Urinary bladder (tissue), 4 donors: ENCODE results near the gene NUMB. TPM values are rescaled to one million over a fixed set of nuclear protein-coding genes. Genes with fewer than 3 reads are reported as not detected.
"Not testable (repeated sequence)": the region's sequence is repeated elsewhere in the genome, so short reads cannot be mapped to it uniquely, and the experiment has no call there.

Experiments used
- DNase-seq: peaks from one replicate; pipeline ENCODE4 v3.0.0-alpha.2; 2015; ENCODE audit errors: extremely low spot score
- H3K27ac ChIP-seq: one replicate; pipeline ENCODE4 v1.5.1; 2013; ENCODE audit warnings: low read depth, mild to moderate bottlenecking, moderate library complexity
- H3K36me3 ChIP-seq: one replicate; pipeline ENCODE4 v1.6.1; 2013; ENCODE audit warnings: mild to moderate bottlenecking, moderate library complexity; ENCODE audit not compliant: insufficient read depth
- H3K4me1 ChIP-seq: one replicate; pipeline ENCODE4 v1.6.1; 2013; ENCODE audit warnings: mild to moderate bottlenecking, moderate library complexity; ENCODE audit not compliant: insufficient read depth
- H3K4me3 ChIP-seq: one replicate; pipeline ENCODE4 v1.5.1; 2013; ENCODE audit warnings: low read depth, low read length
- WGBS: extraction: QIAGEN DNeasy Blood & Tissue Kit; methylation state at CpG from one replicate; pipeline ENCODE4 v1.1.7; 2013; 5-methylcytosine and 5-hydroxymethylcytosine counted together
- polyA plus RNA-seq: library from polyadenylated mRNA; stranded (reverse); fragments of 200-250 nt; gene quantifications from one replicate; pipeline ENCODE4 v1.2.3, GENCODE V29; 2013
- total RNA-seq: library from RNA; depleted of rRNA; stranded (reverse); fragments of >200 nt; gene quantifications from one replicate; pipeline ENCODE4 v1.2.3, GENCODE V29; 2014
- donor health status: healthy with polysubstance abuse.
- donor health status: healthy.

Gene NUMB
- total and polyA plus RNA-seq, 2 donors = 52.3 to 57.9 TPM

DNA sequence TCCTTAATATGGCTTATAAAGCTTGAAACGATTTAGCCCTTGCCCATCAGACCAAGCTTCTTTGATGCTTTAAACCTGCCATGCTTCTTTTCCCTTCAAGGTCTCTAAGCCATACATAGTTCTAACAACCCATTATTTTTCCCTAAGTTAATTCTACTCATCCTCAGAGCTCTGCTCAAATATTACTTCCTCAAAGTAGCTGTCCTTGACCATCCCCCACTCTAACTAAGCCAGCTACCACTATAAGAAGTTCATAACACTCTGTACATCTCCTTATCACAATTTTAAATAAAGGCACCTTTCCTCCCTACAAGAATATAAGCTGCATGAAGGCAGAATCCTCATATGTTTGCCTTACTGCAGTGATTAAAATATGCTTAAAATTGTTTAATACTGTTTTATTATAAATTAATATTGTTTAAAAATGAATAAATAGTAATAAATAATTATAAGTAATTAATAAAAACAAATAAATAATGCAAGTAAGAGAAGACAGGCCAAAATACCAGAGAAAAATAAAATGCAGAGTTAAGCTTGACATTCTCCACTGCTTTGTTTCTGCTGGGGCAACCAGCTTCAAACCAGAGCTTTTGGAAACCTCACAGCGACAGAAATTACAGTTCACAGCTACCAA, 76.8 kb downstream of the NUMB start:
- no peaks in the 10 kb centered on the region for H3K4me1 ChIP-seq
- DNase-seq = no peak
- H3K36me3 ChIP-seq = no peaks in the 10 kb centered on the region
- 90% methylated on average over 2 of the region's 2 CpGs for WGBS
- no peak overlapping the region for H3K27ac ChIP-seq
- no peak overlapping the region for H3K4me3 ChIP-seq

DNA sequence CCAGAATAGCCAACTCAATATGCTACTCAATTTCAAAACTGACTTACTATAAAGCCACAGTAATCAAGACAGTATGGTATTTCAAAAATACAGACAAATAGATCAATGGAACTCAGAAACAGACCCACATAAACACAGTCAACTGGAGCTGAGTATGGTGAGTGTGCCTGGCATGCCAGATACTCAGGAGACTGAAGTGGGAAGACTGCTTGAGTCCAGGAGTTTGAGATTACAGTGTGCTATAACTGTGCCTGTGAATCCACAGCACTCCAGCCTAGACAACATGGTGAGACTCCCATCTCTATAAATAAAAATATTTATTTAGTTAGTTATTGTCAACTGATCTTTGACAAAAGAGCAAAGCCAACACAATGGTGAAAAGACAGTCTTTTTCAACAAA, 81.8 kb downstream of the NUMB start:
- no peak for DNase-seq
- Histone ChIP-seq H3K4me1 (no peaks in the 10 kb centered on the region), H3K4me3 (no peak overlapping the region), H3K36me3 (no peaks in the 10 kb centered on the region), H3K27ac (no peak overlapping the region)

DNA sequence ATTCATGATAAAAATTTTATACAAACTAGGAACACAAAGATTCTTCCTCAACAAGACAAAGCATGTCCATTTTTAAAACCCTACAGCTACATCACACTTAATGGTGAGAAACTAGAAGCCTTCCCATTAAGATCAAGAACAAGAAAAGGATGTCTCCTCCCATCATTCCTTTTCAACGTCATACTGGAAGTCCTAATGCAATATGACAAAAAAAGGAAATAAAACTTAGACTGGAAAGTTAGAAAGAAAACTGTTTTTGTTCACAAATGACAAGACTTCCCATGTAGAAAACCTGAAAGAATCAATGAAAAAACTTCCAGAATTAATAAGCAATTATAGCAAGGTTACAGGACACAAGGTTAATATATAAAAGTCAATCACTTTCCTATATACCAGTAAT, 82.5 kb downstream of the NUMB start:
- no peak overlapping the region for H3K27ac ChIP-seq
- peaks cover 2% of the 10 kb centered on the region for H3K36me3 ChIP-seq
- no peak for DNase-seq
- H3K4me3 ChIP-seq = no peak overlapping the region
- 90% methylated on average over 1 of the region's 1 CpG for WGBS
- H3K4me1 ChIP-seq = no peaks in the 10 kb centered on the region

DNA sequence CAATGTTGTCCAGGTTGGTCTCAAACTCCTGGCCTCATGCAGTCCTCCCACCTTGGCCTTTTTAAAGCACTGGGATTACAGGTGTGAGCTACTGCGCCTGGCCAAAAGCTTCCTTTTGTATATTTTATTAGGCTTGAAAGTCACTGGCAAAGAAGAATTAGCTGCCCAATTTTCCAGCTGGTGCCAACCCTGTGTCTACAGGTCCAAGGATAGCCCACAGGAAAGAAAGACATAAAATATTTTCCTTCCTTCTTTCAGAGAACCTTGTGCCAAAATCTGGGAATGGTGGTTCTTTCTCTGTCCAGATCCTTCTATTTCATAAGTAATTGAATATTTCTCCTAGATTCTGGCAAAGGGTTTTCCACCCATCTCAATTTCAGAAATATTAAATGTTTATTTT, 84.1 kb downstream of the NUMB start:
- WGBS = 98% methylated on average over 1 of the region's 1 CpG

DNA sequence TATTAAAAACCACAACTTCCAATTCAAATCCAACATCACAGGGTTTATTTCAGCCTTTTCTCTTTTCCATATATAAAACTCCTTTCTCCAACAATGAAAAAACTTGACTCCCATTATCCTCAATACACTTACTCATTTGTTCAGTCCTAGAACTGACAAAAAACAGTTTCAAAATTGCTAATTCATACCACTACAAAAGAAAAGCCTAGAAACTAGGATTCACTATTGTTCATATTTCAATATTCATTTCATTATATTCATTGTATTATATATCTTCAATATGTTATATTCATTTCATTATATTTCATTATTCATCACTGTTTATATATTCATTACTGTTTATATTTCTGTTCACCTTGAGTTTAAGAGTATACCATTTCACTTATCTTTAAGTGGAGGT, 85.8 kb downstream of the NUMB start:
- DNase-seq = no peak
- Histone ChIP-seq H3K4me1 (no peaks in the 10 kb centered on the region), H3K36me3 (peaks cover 2% of the 10 kb centered on the region), H3K4me3 (no peak overlapping the region), H3K27ac (no peak overlapping the region)

More for the DNA sequence above, 84.1 kb downstream of the NUMB start:
- Histone ChIP-seq H3K4me3 (no peak overlapping the region), H3K4me1 (no peaks in the 10 kb centered on the region), H3K36me3 (peaks cover 2% of the 10 kb centered on the region), H3K27ac (no peak overlapping the region)
- no peak for DNase-seq

DNA sequence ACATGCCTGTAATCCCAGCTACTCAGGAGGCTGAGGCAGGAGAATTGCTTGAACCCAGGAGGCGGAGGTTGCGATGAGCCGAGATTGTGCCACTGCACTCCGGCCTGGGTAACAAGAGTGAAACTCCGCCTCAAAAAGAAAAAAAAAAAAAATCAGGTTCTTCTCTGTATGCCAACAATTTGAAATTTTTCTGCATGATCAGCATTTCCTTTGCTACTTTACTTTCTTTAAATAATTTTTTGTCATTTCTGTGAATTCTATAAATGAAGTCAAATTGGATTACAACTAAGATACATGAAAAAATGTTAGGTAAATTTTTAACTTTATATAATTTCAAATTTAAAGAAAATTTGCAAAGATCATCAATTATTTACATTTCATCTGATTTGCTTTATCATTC, 87.8 kb downstream of the NUMB start:
- WGBS = 98% methylated on average over 5 of the region's 5 CpGs
- H3K4me3 ChIP-seq = no peak overlapping the region
- no peak for DNase-seq
- H3K36me3 ChIP-seq = peaks cover 2% of the 10 kb centered on the region
- no peaks in the 10 kb centered on the region for H3K4me1 ChIP-seq
- no peak overlapping the region for H3K27ac ChIP-seq

DNA sequence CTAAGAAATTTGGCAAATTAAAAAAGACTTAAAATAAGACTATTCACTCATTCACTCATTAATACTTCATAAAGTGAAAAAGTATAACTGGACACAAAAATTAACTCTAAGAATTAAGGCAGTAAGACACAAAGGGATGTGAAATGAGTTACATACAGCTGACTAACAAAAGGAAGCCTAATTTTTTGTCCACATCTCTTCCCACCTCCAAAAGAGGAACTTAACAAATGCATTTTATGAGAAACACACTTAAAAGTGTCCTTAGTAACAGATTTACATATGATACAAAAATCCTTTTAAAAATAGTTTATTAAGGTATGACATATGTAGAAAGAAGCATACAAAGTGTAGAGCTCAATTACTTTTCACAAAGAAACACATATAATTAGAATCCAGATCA, 88.9 kb downstream of the NUMB start:
- H3K4me3 ChIP-seq = no peak overlapping the region
- H3K36me3 ChIP-seq = peaks cover 2% of the 10 kb centered on the region

DNA sequence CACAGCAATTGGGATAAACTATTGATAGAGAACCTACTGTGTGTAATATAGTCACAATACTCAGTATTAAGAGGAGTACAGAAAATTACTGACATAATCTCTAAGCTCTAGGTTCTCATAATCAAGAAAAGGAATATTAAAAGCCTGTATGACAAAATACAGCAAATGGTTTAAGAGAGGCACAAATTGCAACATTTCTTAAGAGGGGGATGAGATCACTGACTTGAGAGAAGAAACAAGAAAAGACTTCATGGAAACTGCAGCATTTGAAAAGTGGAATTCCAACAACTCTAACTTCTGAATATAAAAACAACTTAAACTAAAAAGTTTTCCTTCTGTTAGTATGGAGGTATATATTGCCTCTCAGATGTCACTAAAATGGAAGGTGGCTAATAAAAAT, 89.7 kb downstream of the NUMB start:
- no peak overlapping the region for H3K4me3 ChIP-seq
- DNase-seq = no peak

More for the DNA sequence above, 88.9 kb downstream of the NUMB start:
- Histone ChIP-seq H3K27ac (no peak overlapping the region), H3K4me1 (no peaks in the 10 kb centered on the region)
- no peak for DNase-seq

DNA sequence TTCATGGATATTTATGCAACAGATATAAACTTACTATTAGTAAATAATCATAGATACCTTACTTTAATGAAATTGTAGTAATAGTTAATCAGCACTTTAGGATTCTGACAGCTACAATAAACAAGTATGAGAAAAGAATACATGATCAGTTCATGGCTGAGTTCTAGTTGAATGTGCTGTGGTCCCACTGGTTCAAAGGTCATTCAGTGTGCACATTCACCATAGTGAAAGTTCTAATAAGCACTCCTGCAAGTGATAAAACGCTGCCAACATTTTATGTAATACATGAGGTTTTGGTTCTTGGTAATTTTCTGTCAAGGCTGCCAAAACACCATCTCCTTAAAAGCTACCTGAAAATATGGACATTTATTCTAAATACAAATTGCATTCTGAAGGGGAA, 92.6 kb downstream of the NUMB start:
- 75% methylated on average over 1 of the region's 1 CpG for WGBS
- no peaks in the 10 kb centered on the region for H3K36me3 ChIP-seq
- H3K27ac ChIP-seq = no peak overlapping the region
- DNase-seq = no peak
- H3K4me1 ChIP-seq = no peaks in the 10 kb centered on the region
- no peak overlapping the region for H3K4me3 ChIP-seq

More for the DNA sequence above, 89.7 kb downstream of the NUMB start:
- Histone ChIP-seq H3K4me1 (no peaks in the 10 kb centered on the region), H3K36me3 (peaks cover 2% of the 10 kb centered on the region), H3K27ac (no peak overlapping the region)

DNA sequence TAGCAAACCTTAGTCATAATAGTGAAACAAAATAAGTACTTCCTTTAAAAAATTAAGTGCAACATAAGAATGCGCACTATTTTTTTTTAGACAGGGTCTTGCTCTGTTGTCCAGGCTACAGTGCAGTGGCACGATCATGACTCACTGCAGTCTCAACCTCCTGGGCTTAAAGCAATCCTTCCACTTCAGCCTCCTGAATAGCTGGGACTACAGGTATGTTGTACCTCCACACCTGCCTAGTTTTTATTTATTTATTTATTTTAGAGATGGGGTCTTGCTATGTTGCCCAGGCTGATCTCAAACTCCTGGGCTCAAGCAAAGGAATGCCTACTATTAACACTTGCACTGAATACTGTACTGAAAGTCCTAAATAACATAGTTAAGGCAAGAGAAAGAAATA, 93.8 kb downstream of the NUMB start:
- 97% methylated on average over 2 of the region's 2 CpGs for WGBS
- Histone ChIP-seq H3K36me3 (no peaks in the 10 kb centered on the region), H3K27ac (no peak overlapping the region), H3K4me3 (no peak overlapping the region), H3K4me1 (no peaks in the 10 kb centered on the region)
- DNase-seq = no peak

DNA sequence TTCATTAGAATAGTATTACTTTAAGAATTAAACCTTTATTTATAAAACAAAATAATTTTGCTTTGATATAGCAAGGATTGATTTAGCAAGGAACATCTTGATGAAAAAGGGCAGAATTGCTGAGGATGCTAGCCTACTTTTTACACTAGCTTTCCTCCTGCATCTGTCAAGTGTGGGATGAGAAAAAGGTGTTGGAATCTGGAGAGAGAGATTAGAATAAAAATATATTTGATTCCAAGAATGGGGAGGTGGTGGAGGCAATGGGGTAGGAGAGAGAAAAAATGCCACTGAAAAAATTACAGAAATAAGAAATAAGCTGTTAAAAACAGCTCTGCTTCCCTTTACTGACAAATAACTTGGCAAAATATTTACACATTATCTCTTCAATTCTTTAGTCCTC, 98.9 kb downstream of the NUMB start:
- H3K36me3 ChIP-seq = no peaks in the 10 kb centered on the region
- H3K4me1 ChIP-seq = no peaks in the 10 kb centered on the region
- DNase-seq = no peak
- H3K27ac ChIP-seq = no peak overlapping the region
- no peak overlapping the region for H3K4me3 ChIP-seq

DNA sequence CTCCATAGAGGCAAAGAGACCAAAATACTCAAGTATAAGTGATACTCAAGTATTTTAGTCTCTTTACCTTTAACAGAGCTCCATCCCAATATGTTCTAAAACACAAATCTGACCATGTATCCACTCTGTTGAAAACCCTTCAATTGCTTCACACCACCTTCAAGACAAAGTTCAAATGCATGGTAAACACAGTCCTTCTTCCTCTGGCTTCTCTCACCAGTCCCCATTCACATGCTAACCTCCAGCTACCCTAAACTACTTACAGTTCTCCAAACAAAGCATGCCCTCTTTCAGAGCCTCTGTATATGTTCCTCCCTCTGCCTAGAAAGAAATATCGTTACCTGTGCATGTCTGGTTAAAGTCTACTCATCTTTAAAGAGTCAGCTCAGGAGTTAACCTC, 100.2 kb downstream of the NUMB start:
- 86% methylated on average over 1 of the region's 1 CpG for WGBS
- no peak overlapping the region for H3K27ac ChIP-seq
- no peaks in the 10 kb centered on the region for H3K4me1 ChIP-seq
- DNase-seq = no peak
- no peaks in the 10 kb centered on the region for H3K36me3 ChIP-seq
- no peak overlapping the region for H3K4me3 ChIP-seq

DNA sequence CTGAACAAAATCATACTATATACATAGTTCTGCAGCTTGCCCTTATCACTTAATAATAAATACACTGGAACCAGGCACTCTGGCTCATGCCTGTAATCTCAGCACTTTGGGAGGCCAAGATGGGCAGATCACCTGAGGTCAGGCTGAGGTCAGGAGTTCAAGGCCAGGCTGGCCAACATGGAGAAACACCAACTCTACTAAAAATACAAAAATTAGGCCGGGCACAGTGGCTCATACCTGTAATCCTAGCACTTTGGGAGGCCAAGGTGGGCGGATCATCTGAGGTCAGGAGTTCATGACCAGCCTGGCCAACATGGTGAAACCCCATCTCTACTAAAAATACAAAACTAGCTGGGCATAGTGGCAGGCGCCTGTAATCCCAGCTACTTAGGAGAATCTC, 109.3 kb downstream of the NUMB start:
- WGBS = 93% methylated on average over 3 of the region's 3 CpGs
- not testable (repeated sequence) for DNase-seq, H3K36me3 ChIP-seq, H3K27ac ChIP-seq, H3K4me3 ChIP-seq, H3K4me1 ChIP-seq

DNA sequence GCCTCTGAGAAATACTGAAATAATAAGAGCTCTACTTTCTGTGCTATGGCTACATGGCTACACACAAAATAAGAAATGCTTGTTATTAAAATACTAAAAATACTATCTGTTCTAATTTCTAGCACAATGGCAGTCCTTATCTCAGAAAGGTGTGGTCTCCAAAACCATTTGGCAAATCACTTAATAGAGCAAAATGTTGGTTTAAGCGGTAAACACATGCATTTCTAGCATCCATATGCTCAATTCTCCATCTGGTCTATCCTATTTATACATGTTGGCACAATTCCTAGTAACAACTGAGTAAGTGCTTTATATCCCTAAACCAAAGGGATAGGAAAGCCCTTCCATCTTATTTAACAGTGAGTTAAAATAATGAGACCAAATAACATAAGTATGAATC, 114.0 kb downstream of the NUMB start:
- DNase-seq = no peak
- Histone ChIP-seq H3K36me3 (no peaks in the 10 kb centered on the region), H3K4me3 (no peak overlapping the region), H3K27ac (no peak overlapping the region), H3K4me1 (no peaks in the 10 kb centered on the region)
- 62% methylated on average over 1 of the region's 1 CpG for WGBS

DNA sequence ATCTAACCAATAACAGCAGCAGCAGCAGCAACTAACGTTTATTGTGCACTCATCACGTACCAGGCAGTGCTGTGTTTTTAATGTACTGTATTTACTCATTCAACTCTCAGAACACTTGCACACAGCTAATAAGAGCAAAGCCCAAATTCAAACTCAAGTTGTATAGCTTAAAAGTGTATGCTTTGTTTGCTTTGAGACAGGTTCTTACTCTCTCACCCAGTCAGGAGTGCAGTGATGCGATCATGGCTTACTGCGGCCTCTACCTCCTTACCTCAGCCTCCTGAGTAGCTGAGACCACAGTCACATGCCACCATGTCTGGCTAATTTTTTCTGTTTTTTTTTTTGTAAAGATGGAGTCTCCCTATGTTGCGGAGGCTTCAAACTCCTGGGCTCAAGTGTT, 115.7 kb downstream of the NUMB start:
- Histone ChIP-seq H3K36me3 (no peaks in the 10 kb centered on the region), H3K27ac (no peak overlapping the region), H3K4me1 (no peaks in the 10 kb centered on the region), H3K4me3 (no peak overlapping the region)
- DNase-seq = no peak
- WGBS = 83% methylated on average over 5 of the region's 5 CpGs
